PFSK-1 (cell line): Measurements from ENCODE around the gene ENPP1.

Experiments
- POLR2AphosphoS5 ChIP-seq: IDR thresholded peaks from 2 replicates; pipeline ENCODE4 v1.6.1; 2012; ENCODE audit warnings: low read depth, mild to moderate bottlenecking, control low read depth, low read length, moderate library complexity
- SIN3A ChIP-seq: IDR thresholded peaks from 2 replicates; pipeline ENCODE4 v1.6.1; 2012; ENCODE audit warnings: mild to moderate bottlenecking, low read length, moderate library complexity, borderline replicate concordance; ENCODE audit not compliant: insufficient read depth

DNA sequence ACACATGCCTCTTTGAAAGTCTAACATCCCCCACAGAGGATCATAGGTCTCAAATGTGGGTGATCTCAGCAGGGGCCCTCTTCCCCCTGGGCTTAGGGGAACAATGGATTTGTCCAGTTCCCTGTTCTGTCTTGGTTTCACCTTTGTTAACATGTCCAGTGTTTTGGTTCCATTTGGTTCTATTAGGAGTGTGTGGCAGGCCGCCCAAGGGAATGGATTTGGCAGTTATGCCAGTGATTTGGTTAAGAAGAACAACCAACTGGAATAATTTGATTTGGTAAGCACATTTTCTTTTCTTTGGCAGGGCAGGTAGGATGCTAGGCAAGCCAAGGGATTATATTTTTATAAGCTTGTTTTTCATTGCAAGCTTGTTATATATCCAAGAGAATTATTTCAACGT is 28.5 kb upstream of the ENPP1 start:
- no peak for TF ChIP-seq POLR2AphosphoS5
- TF ChIP-seq SIN3A = no peak
